WTC11 (cell line): Measurements from ENCODE around the gene STAC2. TPM values are rescaled to one million over a fixed set of nuclear protein-coding genes. Genes with fewer than 3 reads are reported as not detected.

Experiments
- ATAC-seq: fragments of 200-7000 bp; cut with Tn5 transposase; 2 replicates; pipeline ENCODE4 v1.10.0; 2021; ENCODE audit warnings: mild to moderate bottlenecking, moderate library complexity
- CTCF ChIA-PET: fragments of 300-600 bp; sonication (Branson Sonifier 250); formaldehyde crosslinking; loops from one replicate; lab custom pipeline; 2021; ENCODE audit warnings: antibody characterized with exemption; lab: Charles Lee
- POLR2A ChIA-PET: fragments of 350-600 bp; sonication (Branson Sonifier 250); formaldehyde crosslinking; loops from one replicate; lab custom pipeline; 2021; ENCODE audit warnings: antibody characterized with exemption; lab: Charles Lee
- DNase-seq: peaks from one replicate; pipeline ENCODE4 v3.0.0; 2021; ENCODE audit warnings: low spot score
- H3K27ac Mint-ChIP-seq: 2 replicates; pipeline ENCODE4 v1.8.0; 2021; ENCODE audit warnings: mixed read lengths
- H3K27me3 Mint-ChIP-seq: 2 replicates; pipeline ENCODE4 v1.8.0; 2021; ENCODE audit warnings: low read depth, mild to moderate bottlenecking, moderate library complexity, mixed read lengths
- H3K36me3 Mint-ChIP-seq: 2 replicates; pipeline ENCODE4 v1.8.0; 2021; ENCODE audit warnings: mixed read lengths
- H3K4me1 Mint-ChIP-seq: 2 replicates; pipeline ENCODE4 v1.8.0; 2022; ENCODE audit warnings: mixed read lengths
- H3K4me3 Mint-ChIP-seq: 2 replicates; pipeline ENCODE4 v1.8.0; 2021; ENCODE audit warnings: mild to moderate bottlenecking, moderate library complexity, mixed read lengths
- H3K9me3 Mint-ChIP-seq: 2 replicates; pipeline ENCODE4 v1.8.0; 2021; ENCODE audit warnings: mixed read lengths
- CREB1 ChIP-seq: sonication (generic); formaldehyde crosslinking; IDR thresholded peaks from 2 replicates; pipeline ENCODE4 v1.8.0; 2023; ENCODE audit warnings: mild to moderate bottlenecking, missing genetic modification reagents
- GTF2I ChIP-seq: fragments of 250-450 bp; sonication (Bioruptor Pico); conservative IDR thresholded peaks from 2 replicates; pipeline ENCODE4 v1.4.0; 2021; ENCODE audit warnings: mild to moderate bottlenecking
- HMGA2 ChIP-seq: fragments of 250-450 bp; sonication (Bioruptor Pico); IDR thresholded peaks from 2 replicates; pipeline ENCODE4 v1.4.0; 2021; ENCODE audit warnings: mild to moderate bottlenecking, moderate library complexity
- IRF2 ChIP-seq: sonication (generic); formaldehyde crosslinking; IDR thresholded peaks from 2 replicates; pipeline ENCODE4 v1.8.0; 2022; ENCODE audit warnings: low read depth, missing genetic modification reagents, borderline replicate concordance
- NR3C1 ChIP-seq: sonication (generic); formaldehyde crosslinking; conservative IDR thresholded peaks from 2 replicates; pipeline ENCODE4 v1.8.1; 2023; ENCODE audit warnings: low read depth, mild to moderate bottlenecking, missing genetic modification reagents
- TEAD1 ChIP-seq: sonication (generic); formaldehyde crosslinking; IDR thresholded peaks from 2 replicates; pipeline ENCODE4 v1.8.0; 2022; ENCODE audit warnings: mild to moderate bottlenecking, missing genetic modification reagents
- TP53 ChIP-seq: sonication (generic); formaldehyde crosslinking; IDR thresholded peaks from 2 replicates; pipeline ENCODE4 v1.8.1; 2023; ENCODE audit warnings: mild to moderate bottlenecking, missing genetic modification reagents
- ZNF121 ChIP-seq: sonication (generic); formaldehyde crosslinking; IDR thresholded peaks from 2 replicates; pipeline ENCODE4 v1.8.0; 2023; ENCODE audit warnings: missing genetic modification reagents
- ZNF232 ChIP-seq: sonication (generic); formaldehyde crosslinking; IDR thresholded peaks from 2 replicates; pipeline ENCODE4 v1.8.0; 2022; ENCODE audit warnings: mild to moderate bottlenecking, missing genetic modification reagents
- total RNA-seq: library from RNA; stranded (reverse); gene quantifications from 3 replicates; pipeline ENCODE4 v1.2.3, GENCODE V29; 2021
- TF ChIP-seq, protein P1 (sequence below): sonication (generic); formaldehyde crosslinking; IDR thresholded peaks from 2 replicates; pipeline ENCODE4 v1.8.1; 2023; ENCODE audit warnings: mild to moderate bottlenecking, missing genetic modification reagents, borderline replicate concordance
- TF ChIP-seq, protein P2 (sequence below): sonication (generic); formaldehyde crosslinking; IDR thresholded peaks from 2 replicates; pipeline ENCODE4 v1.8.0; 2022; ENCODE audit warnings: missing genetic modification reagents
- TF ChIP-seq, protein P3 (sequence below): fragments of 250-450 bp; sonication (Bioruptor Pico); IDR thresholded peaks from 2 replicates; pipeline ENCODE4 v1.9.0; 2021; ENCODE audit warnings: mild to moderate bottlenecking
- TF ChIP-seq, protein P4 (sequence below): sonication (generic); formaldehyde crosslinking; IDR thresholded peaks from 2 replicates; pipeline ENCODE4 v1.8.0; 2023; ENCODE audit warnings: missing genetic modification reagents, mild to moderate bottlenecking, borderline replicate concordance
- TF ChIP-seq, protein P5 (sequence below): sonication (generic); formaldehyde crosslinking; conservative IDR thresholded peaks from 2 replicates; pipeline ENCODE4 v1.8.1; 2022; ENCODE audit warnings: mild to moderate bottlenecking, missing genetic modification reagents

The STAC2 gene
- total RNA-seq, 1 experiment from 2014 or later = 4.2 TPM

DNA sequence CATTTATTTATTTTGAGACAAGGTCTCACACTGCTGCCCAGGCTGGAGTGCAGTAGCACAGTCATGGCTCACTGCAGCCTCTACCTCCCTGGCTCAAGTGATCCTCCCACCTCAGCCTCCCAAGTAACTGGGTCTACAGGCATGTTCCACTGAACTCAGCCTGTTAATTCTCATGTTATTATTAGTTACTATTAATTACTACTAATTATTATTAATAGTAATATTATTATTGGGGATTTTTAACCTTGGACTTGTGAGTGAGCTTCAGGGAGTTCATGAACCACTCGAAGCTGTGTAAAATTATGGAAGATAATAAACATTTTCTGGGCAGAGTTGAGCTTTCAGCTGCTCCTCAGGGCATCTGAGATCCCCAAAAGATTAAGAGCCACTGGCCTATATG lies 4.6 kb upstream of the STAC2 start:
- Mint-ChIP-seq H3K27ac (no peak overlapping the region), H3K9me3 (no peaks in the 10 kb centered on the region), H3K36me3 (no peaks in the 10 kb centered on the region), H3K27me3 (peaks cover 19% of the 10 kb centered on the region), H3K4me3 (no peak overlapping the region), H3K4me1 (peaks cover 19% of the 10 kb centered on the region)
- ChIA-PET CTCF (interaction anchor here (2.7 to 5.7 kb wide), 6 partner anchors 11 to 65 kb away, joined by 21 to 112 read pairs (median 26); partner anchors contain the start of gene ARL5C), POLR2A (interaction anchor here (1.1 kb wide), 1 partner anchor 24 kb away, joined by 4 read pairs; no protein-coding TSS in a partner anchor)
- DNase-seq = no peak
- TF ChIP-seq HMGA2 = peak; percentile 69; the same call in 1 of the 2 replicates
- TF ChIP-seq CREB1 = no peak
- no peak for ATAC-seq

DNA sequence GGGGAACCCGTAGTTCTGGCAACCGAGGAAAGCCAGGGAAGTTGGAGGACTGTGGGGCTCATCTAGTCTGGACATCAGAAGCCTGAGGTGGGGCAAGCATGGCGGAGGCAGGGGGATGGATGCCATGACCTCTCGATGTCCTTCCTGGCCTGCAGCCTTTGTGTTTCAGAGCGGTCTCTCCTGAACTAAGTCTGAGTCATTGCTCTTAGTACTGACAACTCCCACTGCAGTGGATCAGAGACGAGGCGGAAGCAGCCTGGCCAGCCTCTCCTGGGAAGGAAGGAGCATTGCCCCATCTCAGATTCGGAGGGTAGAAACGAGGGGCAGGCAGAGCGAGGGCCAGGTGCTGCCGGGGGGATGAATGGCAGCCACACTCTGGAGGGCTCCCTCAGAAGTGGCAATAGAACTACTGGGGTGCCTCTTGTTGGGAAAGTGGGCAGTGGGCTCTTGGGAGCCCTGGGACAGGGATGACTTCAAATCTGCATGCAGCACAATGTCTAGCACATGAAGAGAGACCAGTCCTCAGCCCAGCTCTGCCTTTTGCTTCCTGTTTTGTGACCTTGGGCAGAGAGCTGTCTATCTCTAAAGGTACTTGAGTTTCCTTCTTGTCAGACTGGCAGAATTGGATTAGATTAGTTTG lies 3.6 kb upstream of the STAC2 start:
- DNase-seq = no peak
- Mint-ChIP-seq H3K27ac (no peak overlapping the region), H3K9me3 (no peaks in the 10 kb centered on the region), H3K36me3 (no peaks in the 10 kb centered on the region), H3K4me1 (peaks cover 17% of the 10 kb centered on the region), H3K4me3 (no peak overlapping the region), H3K27me3 (peaks cover 29% of the 10 kb centered on the region)
- ChIA-PET POLR2A (no interaction called here), CTCF (interaction anchor here (5.5 to 5.7 kb wide), 2 partner anchors 15 to 22 kb away, joined by 59 to 112 read pairs; no protein-coding TSS in a partner anchor)
- TF ChIP-seq TEAD1 (CRISPR knock-in tag) (no peak), ZNF121 (CRISPR knock-in tag) (no peak), TP53 (no peak), GTF2I (CRISPR knock-in tag) (no peak), ZNF232 (CRISPR knock-in tag) (no peak), NR3C1 (CRISPR knock-in tag) (no peak), IRF2 (CRISPR knock-in tag) (no peak)
- TF ChIP-seq, protein P1, sequence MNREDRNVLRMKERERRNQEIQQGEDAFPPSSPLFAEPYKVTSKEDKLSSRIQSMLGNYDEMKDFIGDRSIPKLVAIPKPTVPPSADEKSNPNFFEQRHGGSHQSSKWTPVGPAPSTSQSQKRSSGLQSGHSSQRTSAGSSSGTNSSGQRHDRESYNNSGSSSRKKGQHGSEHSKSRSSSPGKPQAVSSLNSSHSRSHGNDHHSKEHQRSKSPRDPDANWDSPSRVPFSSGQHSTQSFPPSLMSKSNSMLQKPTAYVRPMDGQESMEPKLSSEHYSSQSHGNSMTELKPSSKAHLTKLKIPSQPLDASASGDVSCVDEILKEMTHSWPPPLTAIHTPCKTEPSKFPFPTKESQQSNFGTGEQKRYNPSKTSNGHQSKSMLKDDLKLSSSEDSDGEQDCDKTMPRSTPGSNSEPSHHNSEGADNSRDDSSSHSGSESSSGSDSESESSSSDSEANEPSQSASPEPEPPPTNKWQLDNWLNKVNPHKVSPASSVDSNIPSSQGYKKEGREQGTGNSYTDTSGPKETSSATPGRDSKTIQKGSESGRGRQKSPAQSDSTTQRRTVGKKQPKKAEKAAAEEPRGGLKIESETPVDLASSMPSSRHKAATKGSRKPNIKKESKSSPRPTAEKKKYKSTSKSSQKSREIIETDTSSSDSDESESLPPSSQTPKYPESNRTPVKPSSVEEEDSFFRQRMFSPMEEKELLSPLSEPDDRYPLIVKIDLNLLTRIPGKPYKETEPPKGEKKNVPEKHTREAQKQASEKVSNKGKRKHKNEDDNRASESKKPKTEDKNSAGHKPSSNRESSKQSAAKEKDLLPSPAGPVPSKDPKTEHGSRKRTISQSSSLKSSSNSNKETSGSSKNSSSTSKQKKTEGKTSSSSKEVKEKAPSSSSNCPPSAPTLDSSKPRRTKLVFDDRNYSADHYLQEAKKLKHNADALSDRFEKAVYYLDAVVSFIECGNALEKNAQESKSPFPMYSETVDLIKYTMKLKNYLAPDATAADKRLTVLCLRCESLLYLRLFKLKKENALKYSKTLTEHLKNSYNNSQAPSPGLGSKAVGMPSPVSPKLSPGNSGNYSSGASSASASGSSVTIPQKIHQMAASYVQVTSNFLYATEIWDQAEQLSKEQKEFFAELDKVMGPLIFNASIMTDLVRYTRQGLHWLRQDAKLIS (CRISPR knock-in tag) = no peak
- TF ChIP-seq, protein P2, sequence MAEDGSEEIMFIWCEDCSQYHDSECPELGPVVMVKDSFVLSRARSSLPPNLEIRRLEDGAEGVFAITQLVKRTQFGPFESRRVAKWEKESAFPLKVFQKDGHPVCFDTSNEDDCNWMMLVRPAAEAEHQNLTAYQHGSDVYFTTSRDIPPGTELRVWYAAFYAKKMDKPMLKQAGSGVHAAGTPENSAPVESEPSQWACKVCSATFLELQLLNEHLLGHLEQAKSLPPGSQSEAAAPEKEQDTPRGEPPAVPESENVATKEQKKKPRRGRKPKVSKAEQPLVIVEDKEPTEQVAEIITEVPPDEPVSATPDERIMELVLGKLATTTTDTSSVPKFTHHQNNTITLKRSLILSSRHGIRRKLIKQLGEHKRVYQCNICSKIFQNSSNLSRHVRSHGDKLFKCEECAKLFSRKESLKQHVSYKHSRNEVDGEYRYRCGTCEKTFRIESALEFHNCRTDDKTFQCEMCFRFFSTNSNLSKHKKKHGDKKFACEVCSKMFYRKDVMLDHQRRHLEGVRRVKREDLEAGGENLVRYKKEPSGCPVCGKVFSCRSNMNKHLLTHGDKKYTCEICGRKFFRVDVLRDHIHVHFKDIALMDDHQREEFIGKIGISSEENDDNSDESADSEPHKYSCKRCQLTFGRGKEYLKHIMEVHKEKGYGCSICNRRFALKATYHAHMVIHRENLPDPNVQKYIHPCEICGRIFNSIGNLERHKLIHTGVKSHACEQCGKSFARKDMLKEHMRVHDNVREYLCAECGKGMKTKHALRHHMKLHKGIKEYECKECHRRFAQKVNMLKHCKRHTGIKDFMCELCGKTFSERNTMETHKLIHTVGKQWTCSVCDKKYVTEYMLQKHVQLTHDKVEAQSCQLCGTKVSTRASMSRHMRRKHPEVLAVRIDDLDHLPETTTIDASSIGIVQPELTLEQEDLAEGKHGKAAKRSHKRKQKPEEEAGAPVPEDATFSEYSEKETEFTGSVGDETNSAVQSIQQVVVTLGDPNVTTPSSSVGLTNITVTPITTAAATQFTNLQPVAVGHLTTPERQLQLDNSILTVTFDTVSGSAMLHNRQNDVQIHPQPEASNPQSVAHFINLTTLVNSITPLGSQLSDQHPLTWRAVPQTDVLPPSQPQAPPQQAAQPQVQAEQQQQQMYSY = no peak
- TF ChIP-seq, protein P3, sequence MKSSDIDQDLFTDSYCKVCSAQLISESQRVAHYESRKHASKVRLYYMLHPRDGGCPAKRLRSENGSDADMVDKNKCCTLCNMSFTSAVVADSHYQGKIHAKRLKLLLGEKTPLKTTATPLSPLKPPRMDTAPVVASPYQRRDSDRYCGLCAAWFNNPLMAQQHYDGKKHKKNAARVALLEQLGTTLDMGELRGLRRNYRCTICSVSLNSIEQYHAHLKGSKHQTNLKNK (CRISPR knock-in tag) = no peak
- TF ChIP-seq, protein P4, sequence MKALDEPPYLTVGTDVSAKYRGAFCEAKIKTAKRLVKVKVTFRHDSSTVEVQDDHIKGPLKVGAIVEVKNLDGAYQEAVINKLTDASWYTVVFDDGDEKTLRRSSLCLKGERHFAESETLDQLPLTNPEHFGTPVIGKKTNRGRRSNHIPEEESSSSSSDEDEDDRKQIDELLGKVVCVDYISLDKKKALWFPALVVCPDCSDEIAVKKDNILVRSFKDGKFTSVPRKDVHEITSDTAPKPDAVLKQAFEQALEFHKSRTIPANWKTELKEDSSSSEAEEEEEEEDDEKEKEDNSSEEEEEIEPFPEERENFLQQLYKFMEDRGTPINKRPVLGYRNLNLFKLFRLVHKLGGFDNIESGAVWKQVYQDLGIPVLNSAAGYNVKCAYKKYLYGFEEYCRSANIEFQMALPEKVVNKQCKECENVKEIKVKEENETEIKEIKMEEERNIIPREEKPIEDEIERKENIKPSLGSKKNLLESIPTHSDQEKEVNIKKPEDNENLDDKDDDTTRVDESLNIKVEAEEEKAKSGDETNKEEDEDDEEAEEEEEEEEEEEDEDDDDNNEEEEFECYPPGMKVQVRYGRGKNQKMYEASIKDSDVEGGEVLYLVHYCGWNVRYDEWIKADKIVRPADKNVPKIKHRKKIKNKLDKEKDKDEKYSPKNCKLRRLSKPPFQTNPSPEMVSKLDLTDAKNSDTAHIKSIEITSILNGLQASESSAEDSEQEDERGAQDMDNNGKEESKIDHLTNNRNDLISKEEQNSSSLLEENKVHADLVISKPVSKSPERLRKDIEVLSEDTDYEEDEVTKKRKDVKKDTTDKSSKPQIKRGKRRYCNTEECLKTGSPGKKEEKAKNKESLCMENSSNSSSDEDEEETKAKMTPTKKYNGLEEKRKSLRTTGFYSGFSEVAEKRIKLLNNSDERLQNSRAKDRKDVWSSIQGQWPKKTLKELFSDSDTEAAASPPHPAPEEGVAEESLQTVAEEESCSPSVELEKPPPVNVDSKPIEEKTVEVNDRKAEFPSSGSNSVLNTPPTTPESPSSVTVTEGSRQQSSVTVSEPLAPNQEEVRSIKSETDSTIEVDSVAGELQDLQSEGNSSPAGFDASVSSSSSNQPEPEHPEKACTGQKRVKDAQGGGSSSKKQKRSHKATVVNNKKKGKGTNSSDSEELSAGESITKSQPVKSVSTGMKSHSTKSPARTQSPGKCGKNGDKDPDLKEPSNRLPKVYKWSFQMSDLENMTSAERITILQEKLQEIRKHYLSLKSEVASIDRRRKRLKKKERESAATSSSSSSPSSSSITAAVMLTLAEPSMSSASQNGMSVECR (CRISPR knock-in tag) = no peak
- TF ChIP-seq, protein P5, sequence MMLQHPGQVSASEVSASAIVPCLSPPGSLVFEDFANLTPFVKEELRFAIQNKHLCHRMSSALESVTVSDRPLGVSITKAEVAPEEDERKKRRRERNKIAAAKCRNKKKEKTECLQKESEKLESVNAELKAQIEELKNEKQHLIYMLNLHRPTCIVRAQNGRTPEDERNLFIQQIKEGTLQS (CRISPR knock-in tag) = no peak
- ATAC-seq = no peak
